NCI-H446 treated with DMSO at 0.1 percent for 48 hours (cell line): ENCODE data around the gene TP53I13.

Source experiments
- DNase-seq: peaks from one replicate; lab custom pipeline; 2025; lab: John Stamatoyannopoulos, UW

Gene TP53I13

DNA sequence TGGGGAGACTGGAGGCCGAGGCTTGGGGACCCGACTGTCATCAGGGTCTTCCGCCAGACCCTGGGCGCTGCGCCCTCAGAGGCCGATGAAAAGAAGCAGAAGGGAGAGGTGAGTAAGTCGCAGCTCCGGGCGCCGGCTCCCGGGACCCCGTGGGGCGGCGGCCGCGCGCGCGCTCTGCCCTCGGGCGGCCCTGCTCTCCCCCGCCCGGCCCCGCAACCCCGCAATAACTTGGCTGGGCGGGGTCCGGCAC, 1.3 kb upstream of the TP53I13 start:
- no peak for DNase-seq

GRCh38 chr17:29567554-29568330, 759 bp upstream of the TP53I13 start:
- DNase-seq, result no peak

DNA sequence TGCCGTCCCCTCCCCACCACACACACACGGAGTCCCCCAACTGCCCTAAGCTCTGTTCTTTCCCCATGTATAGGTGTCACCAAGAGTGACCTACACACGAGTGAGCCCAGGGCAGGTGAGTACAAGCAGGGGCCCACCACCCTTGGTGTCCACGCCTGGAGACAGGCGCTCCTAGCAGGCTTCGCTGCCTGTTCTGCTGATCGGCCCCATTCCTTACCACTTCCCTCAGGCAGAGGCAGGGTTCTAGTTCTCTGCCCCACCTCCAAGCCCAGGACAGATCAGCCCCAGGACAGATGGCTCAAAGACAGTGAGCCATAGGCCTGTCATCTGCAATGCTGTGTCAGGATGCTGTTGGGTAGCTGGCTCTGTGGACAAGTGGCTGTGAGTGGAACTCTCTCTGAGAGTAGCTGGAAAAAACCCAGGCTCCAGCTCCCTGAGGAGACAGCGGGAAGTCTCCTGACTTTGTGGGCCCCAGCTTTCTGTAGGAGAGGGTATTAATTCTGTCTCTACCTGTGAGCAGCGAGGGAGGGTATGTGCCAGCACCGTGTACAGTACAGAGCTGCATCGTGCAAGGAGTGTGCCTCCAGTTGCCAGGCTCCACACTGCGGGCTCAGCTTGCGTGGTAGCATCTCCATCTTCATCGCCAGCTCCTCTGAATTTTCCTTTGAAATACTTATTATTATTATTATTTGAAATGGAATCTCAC, 897 bp downstream of the TP53I13 start:
- DNase-seq, result no peak

- DNase-seq, result no peak
These were observed 2.0 kb downstream of the TP53I13 start for GRCh38 chr17:29570521-29570920.

- no peak for DNase-seq
These were observed 3.0 kb downstream of the TP53I13 start for GRCh38 chr17:29571486-29571882.

- no peak for DNase-seq
These were observed 3.6 kb downstream of the TP53I13 start for GRCh38 chr17:29571883-29572681.

DNA sequence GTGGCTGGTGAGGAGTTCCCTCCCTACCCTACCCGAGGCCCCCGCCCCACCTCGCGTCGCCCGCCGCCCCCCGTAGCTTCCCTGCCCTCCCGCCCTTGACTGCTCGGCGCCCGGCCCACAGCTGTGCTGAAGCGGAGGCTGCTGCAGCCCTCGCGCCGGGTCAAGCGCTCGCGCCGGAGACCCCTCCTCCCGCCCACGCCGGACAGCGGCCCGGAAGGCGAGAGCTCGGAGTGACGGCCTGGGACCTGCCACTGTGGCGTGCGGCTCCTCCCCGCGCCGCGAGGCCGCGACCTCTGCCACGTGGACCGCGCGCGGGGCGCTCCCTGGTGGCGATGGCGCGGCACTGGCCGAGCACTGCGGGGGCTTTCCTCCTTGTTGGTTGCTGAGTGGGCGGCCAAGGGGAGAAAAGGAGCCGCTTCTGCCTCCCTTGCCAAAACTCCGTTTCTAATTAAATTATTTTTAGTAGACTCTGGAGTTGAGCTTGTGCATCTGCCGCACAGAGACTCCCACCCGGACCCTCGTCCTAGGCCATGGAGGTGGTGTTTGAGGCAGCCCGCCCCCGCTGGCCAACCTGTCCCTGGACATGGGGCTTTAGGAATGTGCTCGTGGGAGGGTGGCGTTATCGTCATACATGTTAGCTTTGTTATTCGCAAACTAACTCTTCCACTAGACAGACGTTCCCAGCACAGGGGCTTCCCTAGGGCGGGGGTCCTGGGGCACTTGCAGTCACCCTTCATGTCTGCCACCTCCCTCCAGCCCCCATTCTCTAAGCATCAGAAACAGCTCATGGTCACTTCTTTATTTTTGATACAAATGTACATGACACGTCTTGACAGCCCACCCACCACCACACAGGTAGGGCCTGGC, 4.4 kb downstream of the TP53I13 start:
- no peak for DNase-seq

DNA sequence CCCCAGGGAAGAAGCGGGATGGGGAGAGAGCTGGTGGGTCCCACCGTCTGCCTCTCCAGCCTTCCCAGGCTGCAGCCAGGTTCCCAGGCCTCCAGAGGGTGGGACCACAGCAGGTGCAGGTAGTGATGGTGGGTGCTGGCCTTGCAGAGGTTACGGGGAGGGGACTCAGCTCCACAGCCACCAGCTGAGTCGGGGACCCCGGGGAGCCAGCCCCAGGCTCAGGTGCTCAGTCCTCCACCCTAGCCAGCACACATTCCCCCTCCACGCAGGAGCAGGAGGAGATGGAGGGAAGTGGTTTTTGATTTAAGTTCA, 5.0 kb downstream of the TP53I13 start:
- DNase-seq, result no peak

DNA sequence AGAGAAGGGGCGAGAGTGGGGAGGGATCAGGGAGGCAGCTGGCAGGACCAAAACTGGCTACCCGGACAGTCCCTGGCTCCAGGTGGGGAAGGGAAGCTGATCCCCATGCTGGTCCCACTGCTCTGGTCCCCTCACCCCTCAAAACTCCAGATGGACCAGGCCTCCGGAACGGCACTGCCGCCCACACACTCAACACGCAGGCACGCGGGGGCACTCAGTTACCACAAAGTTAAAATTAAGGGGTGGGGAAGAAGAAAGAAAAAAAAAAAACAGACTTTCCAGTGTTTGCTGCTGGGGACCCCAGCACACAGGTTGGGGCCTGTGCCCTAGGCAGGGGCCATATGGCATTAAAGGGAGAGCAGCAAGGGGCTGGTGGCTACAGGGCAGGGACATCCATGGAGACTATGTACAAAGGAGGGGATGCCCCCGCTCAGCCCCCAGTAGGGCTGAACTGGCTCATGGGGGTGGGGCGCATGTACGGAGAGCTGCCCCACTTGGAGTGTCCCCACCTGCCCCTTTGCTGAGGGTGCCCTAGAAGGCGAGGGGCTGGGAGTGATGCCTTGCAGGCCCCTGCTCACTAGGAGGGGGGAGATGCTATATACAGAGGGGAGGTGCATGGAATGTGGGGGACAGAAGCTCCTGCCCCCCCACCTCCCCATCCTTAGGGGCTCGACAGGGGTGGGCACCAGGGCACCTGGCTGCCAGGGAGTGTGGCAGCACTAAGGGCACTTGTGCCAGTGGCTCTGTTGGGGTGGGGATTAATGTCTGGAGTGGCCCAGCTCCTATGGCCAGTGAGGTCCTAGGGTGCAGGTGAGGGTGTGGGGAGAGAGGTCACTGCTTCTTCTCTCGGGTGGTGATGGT, 5.6 kb downstream of the TP53I13 start:
- DNase-seq, result no peak

DNA sequence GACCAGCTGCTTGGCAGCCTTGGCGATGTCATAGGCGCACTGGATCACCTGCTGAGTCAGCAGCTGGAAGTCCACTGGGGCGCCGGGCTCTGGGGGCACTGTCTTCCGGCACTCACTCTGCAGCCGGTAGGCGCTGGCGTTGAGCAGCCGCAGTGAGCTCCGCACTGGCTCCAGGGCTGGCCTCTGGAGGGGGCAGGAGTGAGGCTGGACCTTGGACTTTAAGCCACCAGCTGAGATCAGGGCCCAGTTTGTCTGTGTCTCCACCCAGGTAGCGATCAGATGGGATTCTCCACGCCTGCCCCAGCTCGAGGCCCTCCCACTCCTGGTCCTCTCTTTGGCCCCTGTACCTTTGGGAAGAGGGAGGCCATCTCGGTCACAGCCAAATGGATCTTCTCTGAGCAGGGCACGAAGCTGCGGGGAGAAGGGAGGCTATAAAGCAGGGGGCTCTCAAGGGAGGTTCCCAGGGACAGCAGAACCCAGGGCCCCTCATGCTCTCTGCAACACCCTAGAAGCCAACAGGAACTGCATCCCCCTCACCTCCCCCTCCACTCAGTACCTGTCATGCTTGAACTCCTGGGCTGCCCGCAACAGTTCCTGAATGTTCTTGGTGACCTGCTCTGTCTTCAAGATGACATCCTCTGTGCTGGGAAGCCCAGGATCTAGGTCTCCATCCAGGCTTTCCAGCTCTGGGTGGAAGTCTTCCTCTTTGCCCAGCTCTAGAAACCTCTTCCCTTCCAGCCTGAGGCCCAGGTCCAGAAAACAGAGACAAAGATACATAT, 6.4 kb downstream of the TP53I13 start:
- no peak for DNase-seq

DNA sequence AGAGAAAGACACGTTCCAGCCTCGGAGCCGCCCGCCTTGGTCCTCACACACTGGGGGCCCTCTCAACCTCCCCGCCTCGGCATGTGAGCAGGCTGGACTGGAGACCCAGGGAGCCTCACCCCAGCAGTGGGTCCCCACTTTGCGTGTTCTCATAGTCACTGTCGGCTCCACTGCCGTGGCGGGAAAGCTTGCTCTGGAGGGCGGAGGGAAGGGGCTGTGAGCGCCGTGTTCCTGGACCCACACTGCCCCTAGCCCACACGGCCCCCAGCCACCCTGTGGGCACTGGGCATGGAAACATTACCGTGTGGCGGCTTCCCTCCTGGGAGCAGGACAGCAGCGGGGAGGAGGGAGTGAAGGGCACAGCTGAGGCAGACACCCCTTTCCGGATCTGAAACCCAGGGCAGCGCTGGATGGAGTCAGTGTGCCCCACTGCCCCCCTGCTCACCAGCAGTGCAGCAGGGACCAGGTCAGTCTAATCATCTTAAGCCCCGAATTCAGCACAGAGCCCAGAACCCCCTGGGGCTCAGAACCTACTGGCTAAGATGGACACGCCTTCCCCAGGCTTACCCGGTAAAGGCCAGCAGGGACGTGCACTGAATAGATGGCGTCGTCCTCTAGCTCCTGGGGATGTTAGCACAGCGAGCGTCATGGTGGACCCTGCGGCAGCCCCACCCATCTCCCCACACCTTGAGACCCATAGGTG, 7.2 kb downstream of the TP53I13 start:
- DNase-seq, result no peak

GRCh38 chr17:29576214-29577000, 7.9 kb downstream of the TP53I13 start:
- no peak for DNase-seq

DNA sequence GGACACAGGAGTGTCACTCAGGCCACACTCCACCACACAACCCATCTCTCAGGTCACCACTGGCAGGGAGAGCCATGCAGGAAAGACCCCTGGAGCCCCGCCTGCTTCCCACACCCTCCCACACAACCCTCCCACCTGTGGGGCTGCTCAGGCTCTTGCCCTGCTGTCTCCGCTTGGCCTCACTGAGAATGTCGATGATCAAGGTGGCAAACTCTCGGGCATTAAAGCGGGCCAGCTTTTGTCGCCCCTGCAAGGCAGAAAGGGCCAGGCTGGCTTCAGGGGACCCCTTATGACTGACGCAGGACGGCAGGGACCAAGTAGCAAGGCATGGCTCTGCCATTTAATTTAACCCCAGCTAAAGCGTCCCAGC, 8.5 kb downstream of the TP53I13 start:
- no peak for DNase-seq

DNA sequence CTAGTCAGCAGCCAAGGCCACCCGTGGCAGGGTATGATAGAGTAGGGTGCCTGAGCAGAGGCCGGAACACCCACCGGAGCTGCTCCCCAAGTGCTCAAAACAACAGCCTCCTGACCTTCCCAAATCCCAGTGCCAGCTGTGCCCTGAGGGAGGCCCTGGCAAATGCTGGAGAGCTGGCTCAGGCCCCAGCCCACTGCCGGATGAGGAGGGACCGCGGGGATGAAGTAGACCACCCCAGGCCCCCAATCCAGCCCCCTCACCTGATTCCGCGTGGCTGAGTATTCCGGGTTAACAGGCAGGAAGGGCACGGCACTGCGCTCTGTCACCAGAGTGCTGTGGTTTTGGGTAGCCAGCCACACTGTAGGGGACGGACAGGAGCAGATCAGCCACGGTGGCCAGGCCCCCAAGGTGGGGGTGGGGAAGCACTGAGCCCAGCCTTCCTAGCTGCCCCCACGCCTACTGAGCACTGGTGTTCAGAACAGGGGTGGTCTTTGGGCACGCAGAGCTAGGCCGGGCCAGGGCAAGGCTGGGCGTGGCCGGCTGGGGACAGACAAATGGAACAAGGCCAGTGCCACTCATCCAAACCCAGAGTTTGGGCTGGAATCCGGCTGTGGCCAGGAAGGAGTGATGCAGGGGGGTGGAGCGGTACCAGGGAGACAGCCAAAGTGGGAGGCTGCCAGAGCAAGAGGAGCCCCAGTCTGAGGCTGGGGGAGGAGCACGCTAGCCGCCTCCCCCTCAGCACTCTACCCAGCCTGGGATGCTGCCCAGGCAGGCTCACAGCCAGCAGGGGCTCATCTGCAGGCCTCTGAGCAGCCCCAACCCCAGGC, 9.1 kb downstream of the TP53I13 start:
- DNase-seq, result no peak

GRCh38 chr17:29578626-29579485, 10.4 kb downstream of the TP53I13 start:
- no peak for DNase-seq

GRCh38 chr17:29579866-29580771, 11.6 kb downstream of the TP53I13 start:
- peak; percentile 24 for DNase-seq
